GM18519 (cell line): Measurements from ENCODE around the gene GEN1.

Experiments
- ATAC-seq: cut with Tn5 transposase; IDR thresholded peaks from one replicate; pipeline ENCODE4 v1.9.1; 2021; ENCODE audit warnings: mild to moderate bottlenecking, moderate library complexity; ENCODE audit not compliant: unreplicated experiment, low FRiP score

Gene GEN1

GRCh38 chr2:17793803-17794354 lies 39.9 kb downstream of the GEN1 start:
- ATAC-seq, result no peak

- ATAC-seq, result no peak
Observed at GRCh38 chr2:17795309-17795708, 41.4 kb downstream of the GEN1 start.

GRCh38 chr2:17798338-17798737 lies 44.4 kb downstream of the GEN1 start:
- no peak for ATAC-seq

GRCh38 chr2:17799301-17800120 lies 45.6 kb downstream of the GEN1 start:
- no peak for ATAC-seq

GRCh38 chr2:17800219-17800618 lies 46.3 kb downstream of the GEN1 start:
- no peak for ATAC-seq

GRCh38 chr2:17800693-17801458 lies 46.9 kb downstream of the GEN1 start:
- no peak for ATAC-seq

GRCh38 chr2:17803497-17803896 lies 49.6 kb downstream of the GEN1 start:
- no peak for ATAC-seq

- ATAC-seq, result peak; percentile 38
Observed at GRCh38 chr2:17804358-17804757, 50.4 kb downstream of the GEN1 start.

- peak; percentile 37 for ATAC-seq
Observed at GRCh38 chr2:17805166-17805565, 51.2 kb downstream of the GEN1 start.

GRCh38 chr2:17805717-17806363 lies 51.9 kb downstream of the GEN1 start:
- ATAC-seq, result no peak

GRCh38 chr2:17813010-17813741 lies 59.2 kb downstream of the GEN1 start:
- ATAC-seq, result peak; percentile 48

- ATAC-seq, result peak; percentile 86
Observed at GRCh38 chr2:17813742-17814473, 60.0 kb downstream of the GEN1 start.

GRCh38 chr2:17814601-17815000 lies 60.7 kb downstream of the GEN1 start:
- ATAC-seq, result no peak

GRCh38 chr2:17815468-17816184 lies 61.7 kb downstream of the GEN1 start:
- ATAC-seq, result no peak

GRCh38 chr2:17816396-17817245 lies 62.7 kb downstream of the GEN1 start, which contains the start of gene MSGN1:
Gene MSGN1, plus strand, starts transcription at chr2:17816460. Its CDS starts 59 bp downstream, at chr2:17816519.
- no peak for ATAC-seq

- ATAC-seq, result no peak
Observed at GRCh38 chr2:17818235-17818815, 64.4 kb downstream of the GEN1 start.

- no peak for ATAC-seq
Observed at GRCh38 chr2:17821080-17821479, 67.1 kb downstream of the GEN1 start.
